ENCODE measurements around the gene STH. TPM values are rescaled to one million over a fixed set of nuclear protein-coding genes. Genes with fewer than 3 reads are reported as not detected.

The STH gene
- polyA plus RNA-seq, 2 of the 4 experiments (the other 2 are of a cell fraction), result not detected

DNA sequence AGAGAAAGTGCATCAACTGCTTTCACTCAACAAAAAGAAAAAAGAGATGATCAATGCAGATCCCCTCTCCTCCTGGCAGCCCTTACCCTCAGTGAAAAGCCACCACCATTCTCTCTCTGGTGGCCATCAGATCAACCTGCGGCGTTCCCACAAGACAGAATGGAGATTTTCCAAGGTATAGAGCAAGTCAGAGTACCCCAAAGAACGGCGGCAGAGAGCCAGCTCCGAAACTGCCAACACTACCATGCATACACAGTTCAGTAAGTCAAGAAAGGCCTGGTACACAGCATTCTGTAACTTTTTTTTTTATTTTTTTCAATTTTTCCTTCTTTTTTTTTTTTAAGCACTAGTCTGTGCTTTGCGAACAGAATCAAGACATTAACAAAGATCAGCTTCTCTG, 30.6 kb downstream of the STH start:
- H3K4me3 ChIP-seq, result no peak overlapping the region
- no peak for ATAC-seq
- 97% methylated on average over 6 of the region's 6 CpGs for WGBS (ENCODE audit: missing lambda C conversion rate)
- H3K27ac ChIP-seq, result no peak overlapping the region
- H3K9me3 ChIP-seq, result no peaks in the 10 kb centered on the region
- no peak overlapping the region for H3K4me2 ChIP-seq
- no peaks in the 10 kb centered on the region for H3K4me1 ChIP-seq
- ChIA-PET POLR2A (interaction anchor here (0.6 kb wide), 1 partner anchor 760 kb away, joined by 3 read pairs; no protein-coding TSS in a partner anchor), CTCF (interaction anchor here (0.6 to 1.9 kb wide), 8 partner anchors 12 to 257 kb away, joined by 3 to 10 read pairs (median 4); no protein-coding TSS in a partner anchor)
- no peak for DNase-seq (ENCODE audit: low read depth in 1 of 2, low spot score in 1 of 2)
- FAIRE-seq, result no peak
- TF ChIP-seq FOSB (CRISPR knock-in tag; IDR thresholded peaks at IDR 0.05) (no peak), ZC3H11A (IDR thresholded peaks at IDR 0.05) (no peak), ZNF302 (CRISPR knock-in tag; IDR thresholded peaks at IDR 0.05) (no peak), POLR2AphosphoS2 (conservative IDR thresholded peaks at IDR 0.05; ENCODE audit: low read length) (no peak), NR3C1 (IDR thresholded peaks at IDR 0.05) (no peak), EHMT2 (IDR thresholded peaks at IDR 0.05; ENCODE audit: low read depth) (no peak), MYC (IDR thresholded peaks at IDR 0.05; ENCODE audit: borderline replicate concordance, low read length) (no peak), ZSCAN20 (CRISPR knock-in tag; IDR thresholded peaks at IDR 0.05) (no peak), RNF2 (IDR thresholded peaks at IDR 0.05; ENCODE audit: borderline replicate concordance, low read depth) (no peak), POLR2A (IDR thresholded peaks at IDR 0.05; ENCODE audit: low read length) (no peak), RFX5 (IDR thresholded peaks at IDR 0.05) (no peak)
- TF ChIP-seq, protein P1, sequence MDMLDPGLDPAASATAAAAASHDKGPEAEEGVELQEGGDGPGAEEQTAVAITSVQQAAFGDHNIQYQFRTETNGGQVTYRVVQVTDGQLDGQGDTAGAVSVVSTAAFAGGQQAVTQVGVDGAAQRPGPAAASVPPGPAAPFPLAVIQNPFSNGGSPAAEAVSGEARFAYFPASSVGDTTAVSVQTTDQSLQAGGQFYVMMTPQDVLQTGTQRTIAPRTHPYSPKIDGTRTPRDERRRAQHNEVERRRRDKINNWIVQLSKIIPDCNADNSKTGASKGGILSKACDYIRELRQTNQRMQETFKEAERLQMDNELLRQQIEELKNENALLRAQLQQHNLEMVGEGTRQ (IDR thresholded peaks at IDR 0.05), result no peak
- TF ChIP-seq, protein P2, sequence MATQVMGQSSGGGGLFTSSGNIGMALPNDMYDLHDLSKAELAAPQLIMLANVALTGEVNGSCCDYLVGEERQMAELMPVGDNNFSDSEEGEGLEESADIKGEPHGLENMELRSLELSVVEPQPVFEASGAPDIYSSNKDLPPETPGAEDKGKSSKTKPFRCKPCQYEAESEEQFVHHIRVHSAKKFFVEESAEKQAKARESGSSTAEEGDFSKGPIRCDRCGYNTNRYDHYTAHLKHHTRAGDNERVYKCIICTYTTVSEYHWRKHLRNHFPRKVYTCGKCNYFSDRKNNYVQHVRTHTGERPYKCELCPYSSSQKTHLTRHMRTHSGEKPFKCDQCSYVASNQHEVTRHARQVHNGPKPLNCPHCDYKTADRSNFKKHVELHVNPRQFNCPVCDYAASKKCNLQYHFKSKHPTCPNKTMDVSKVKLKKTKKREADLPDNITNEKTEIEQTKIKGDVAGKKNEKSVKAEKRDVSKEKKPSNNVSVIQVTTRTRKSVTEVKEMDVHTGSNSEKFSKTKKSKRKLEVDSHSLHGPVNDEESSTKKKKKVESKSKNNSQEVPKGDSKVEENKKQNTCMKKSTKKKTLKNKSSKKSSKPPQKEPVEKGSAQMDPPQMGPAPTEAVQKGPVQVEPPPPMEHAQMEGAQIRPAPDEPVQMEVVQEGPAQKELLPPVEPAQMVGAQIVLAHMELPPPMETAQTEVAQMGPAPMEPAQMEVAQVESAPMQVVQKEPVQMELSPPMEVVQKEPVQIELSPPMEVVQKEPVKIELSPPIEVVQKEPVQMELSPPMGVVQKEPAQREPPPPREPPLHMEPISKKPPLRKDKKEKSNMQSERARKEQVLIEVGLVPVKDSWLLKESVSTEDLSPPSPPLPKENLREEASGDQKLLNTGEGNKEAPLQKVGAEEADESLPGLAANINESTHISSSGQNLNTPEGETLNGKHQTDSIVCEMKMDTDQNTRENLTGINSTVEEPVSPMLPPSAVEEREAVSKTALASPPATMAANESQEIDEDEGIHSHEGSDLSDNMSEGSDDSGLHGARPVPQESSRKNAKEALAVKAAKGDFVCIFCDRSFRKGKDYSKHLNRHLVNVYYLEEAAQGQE (IDR thresholded peaks at IDR 0.05), result no peak
- TF ChIP-seq, protein P3, sequence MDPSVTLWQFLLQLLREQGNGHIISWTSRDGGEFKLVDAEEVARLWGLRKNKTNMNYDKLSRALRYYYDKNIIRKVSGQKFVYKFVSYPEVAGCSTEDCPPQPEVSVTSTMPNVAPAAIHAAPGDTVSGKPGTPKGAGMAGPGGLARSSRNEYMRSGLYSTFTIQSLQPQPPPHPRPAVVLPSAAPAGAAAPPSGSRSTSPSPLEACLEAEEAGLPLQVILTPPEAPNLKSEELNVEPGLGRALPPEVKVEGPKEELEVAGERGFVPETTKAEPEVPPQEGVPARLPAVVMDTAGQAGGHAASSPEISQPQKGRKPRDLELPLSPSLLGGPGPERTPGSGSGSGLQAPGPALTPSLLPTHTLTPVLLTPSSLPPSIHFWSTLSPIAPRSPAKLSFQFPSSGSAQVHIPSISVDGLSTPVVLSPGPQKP (IDR thresholded peaks at IDR 0.05; ENCODE audit: low read depth, low read length), result no peak
- TF ChIP-seq, protein P4, sequence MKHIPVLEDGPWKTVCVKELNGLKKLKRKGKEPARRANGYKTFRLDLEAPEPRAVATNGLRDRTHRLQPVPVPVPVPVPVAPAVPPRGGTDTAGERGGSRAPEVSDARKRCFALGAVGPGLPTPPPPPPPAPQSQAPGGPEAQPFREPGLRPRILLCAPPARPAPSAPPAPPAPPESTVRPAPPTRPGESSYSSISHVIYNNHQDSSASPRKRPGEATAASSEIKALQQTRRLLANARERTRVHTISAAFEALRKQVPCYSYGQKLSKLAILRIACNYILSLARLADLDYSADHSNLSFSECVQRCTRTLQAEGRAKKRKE (CRISPR knock-in tag; IDR thresholded peaks at IDR 0.05; ENCODE audit: low read depth), result no peak

DNA sequence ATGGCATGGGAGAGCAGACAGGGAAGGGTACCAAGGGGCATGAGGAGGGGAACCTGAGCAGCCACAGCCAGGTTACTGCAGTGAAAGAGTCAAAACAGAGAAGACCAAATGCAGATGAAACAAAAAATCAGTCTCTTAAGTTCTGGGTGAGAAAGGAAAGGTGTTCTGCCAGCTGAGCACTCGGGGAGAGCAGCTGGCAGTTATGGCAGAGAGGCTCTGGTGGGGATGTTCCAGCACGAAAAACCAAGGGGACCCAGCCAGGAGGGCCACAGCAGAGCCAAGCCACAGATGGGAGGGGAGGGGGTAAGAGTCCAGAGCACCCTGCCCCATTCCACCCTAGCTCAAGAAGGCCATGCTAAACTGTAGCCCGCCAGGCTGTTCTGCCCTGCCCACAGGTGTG, 31.7 kb downstream of the STH start:
- 82% methylated on average over 3 of the region's 3 CpGs for WGBS (ENCODE audit: missing lambda C conversion rate)
- Histone ChIP-seq H3K4me1 (no peaks in the 10 kb centered on the region), H3K27ac (no peak overlapping the region), H3K4me3 (no peak overlapping the region), H3K4me2 (no peak overlapping the region), H3K9me3 (no peaks in the 10 kb centered on the region)
- POLR2A ChIA-PET, result no interaction called here
- no peak for TF ChIP-seq FOSB (CRISPR knock-in tag; IDR thresholded peaks at IDR 0.05)
- TF ChIP-seq KDM5A (IDR thresholded peaks at IDR 0.05), result no peak
- CTCF ChIA-PET, result interaction anchor here (1.0 to 6.9 kb wide), 5 partner anchors 13 to 224 kb away, joined by 3 to 55 read pairs (median 5); no protein-coding TSS in a partner anchor
- no peak for FAIRE-seq
- ATAC-seq, result no peak
- no peak for DNase-seq (ENCODE audit: low read depth in 1 of 2, low spot score in 1 of 2)

DNA sequence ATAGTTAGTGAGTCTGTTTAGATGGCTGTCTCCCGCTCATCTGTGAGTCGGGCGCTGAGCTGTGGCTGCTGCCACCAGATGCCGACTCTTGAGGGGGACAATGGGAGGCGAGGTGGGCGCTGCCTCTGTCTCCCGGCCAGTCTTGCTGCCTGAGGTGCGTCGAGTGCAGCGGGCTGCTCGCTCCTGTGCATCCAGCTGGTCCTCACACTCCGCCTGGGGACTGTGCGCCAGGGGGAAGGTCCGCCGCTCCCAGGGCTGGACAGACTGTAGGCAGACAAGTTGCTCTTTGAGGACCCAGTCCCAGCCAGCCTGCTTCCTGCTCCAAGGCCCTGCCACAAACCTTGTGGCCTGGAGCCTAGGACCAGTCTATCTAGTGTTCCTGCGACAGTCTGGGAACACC, 32.4 kb downstream of the STH start:
- FAIRE-seq (no peak), DNase-seq (ENCODE audit: low read depth in 1 of 2, low spot score in 1 of 2) (no peak), ATAC-seq (no peak)
- 93% methylated on average over 16 of the region's 16 CpGs for WGBS (ENCODE audit: missing lambda C conversion rate)
- Histone ChIP-seq H3K27ac (no peak overlapping the region), H3K4me2 (no peak overlapping the region), H3K9me3 (no peaks in the 10 kb centered on the region), H3K4me3 (no peak overlapping the region), H3K4me1 (no peaks in the 10 kb centered on the region)
- ChIA-PET CTCF (interaction anchor here (1.0 to 6.9 kb wide), 5 partner anchors 13 to 223 kb away, joined by 3 to 55 read pairs (median 5); no protein-coding TSS in a partner anchor), POLR2A (no interaction called here)
- TF ChIP-seq HOXB13 (CRISPR knock-in tag; IDR thresholded peaks at IDR 0.05; ENCODE audit: low read depth), result no peak

All from A549 (cell line).